SK-N-SH (cell line): ENCODE measurements around the gene TMEM134. TPM values are rescaled to one million over a fixed set of nuclear protein-coding genes. Genes with fewer than 3 reads are reported as not detected.

Experiments used
- CTCF ChIA-PET: fragments of 300-600, 350-600 bp; formaldehyde crosslinking; extraction: SDS; loops from one replicate; lab custom pipeline; 2021; lab: Yijun Ruan, JAX
- POLR2A ChIA-PET: fragments of 350-600 bp; sonication (Branson Sonifier 250); formaldehyde crosslinking; extraction: SDS; loops from one replicate; lab custom pipeline; 2020; ENCODE audit warnings: antibody characterized with exemption, inconsistent platforms; lab: Yijun Ruan, JAX
- DNase-seq: peaks from one replicate; pipeline ENCODE4 v3.0.0; 2012
- H2AFZ ChIP-seq: fragments of 200-600 bp; sonication (generic); 2 replicates; pipeline ENCODE4 v1.8.1; 2016; ENCODE audit warnings: antibody characterized with exemption, mild to moderate bottlenecking, low read depth
- H3F3A ChIP-seq: fragments of 200-600 bp; sonication (generic); replicated peaks from 2 replicates; pipeline ENCODE3; 2016; ENCODE audit warnings: antibody characterized with exemption, mild to moderate bottlenecking; ENCODE audit not compliant: insufficient read depth
- H3K27ac ChIP-seq, 2 experiments: fragments of 200-500 bp in 1 of 2; fragments of 200-600 bp in 1 of 2; sonication (Bioruptor generic) in 1 of 2; sonication (generic), shearing (Covaris generic) in 1 of 2; 2 replicates each; pipeline versions ENCODE4 v1.5.1 to v1.6.1; 2014 to 2016; ENCODE audit warnings: low read depth in 2 of 2, inconsistent platforms in 1 of 2, low read length in 1 of 2, mild to moderate bottlenecking in 1 of 2, mixed read lengths in 1 of 2
- H3K27me3 ChIP-seq: fragments of 200-600 bp; sonication (generic), shearing (Covaris generic); 2 replicates; pipeline ENCODE4 v1.6.1; 2016; ENCODE audit warnings: mixed run types; ENCODE audit not compliant: insufficient read depth
- H3K36me3 ChIP-seq, 2 experiments: fragments of 200-500 bp in 1 of 2; fragments of 200-600 bp in 1 of 2; sonication (Bioruptor generic) in 1 of 2; sonication (generic) in 1 of 2; replicated peaks in 1 of 2; 2 replicates each; pipeline versions ENCODE3 to v1.5.1; 2014 to 2016; ENCODE audit warnings: low read length in 1 of 2, mild to moderate bottlenecking in 1 of 2; ENCODE audit not compliant: insufficient read depth in 2 of 2, control insufficient read depth in 1 of 2
- H3K4me1 ChIP-seq, 2 experiments: fragments of 200-500 bp in 1 of 2; fragments of 200-600 bp in 1 of 2; sonication (Bioruptor generic) in 1 of 2; sonication (generic), shearing (Covaris generic) in 1 of 2; 2 replicates each; pipeline versions ENCODE4 v1.5.1 to v1.6.1; 2014 to 2016; ENCODE audit warnings: low read depth in 1 of 2, low read length in 1 of 2, mixed run types in 1 of 2; ENCODE audit not compliant: insufficient read depth in 2 of 2, control insufficient read depth in 1 of 2
- H3K4me2 ChIP-seq: fragments of 200-600 bp; sonication (generic), shearing (Covaris generic); 2 replicates; pipeline ENCODE4 v1.6.1; 2017; ENCODE audit warnings: mixed run types
- H3K4me3 ChIP-seq, 2 experiments: fragments of 200-500 bp in 1 of 2; fragments of 200-600 bp in 1 of 2; sonication (Bioruptor generic) in 1 of 2; sonication (generic), shearing (Covaris generic) in 1 of 2; 2 replicates each; pipeline versions ENCODE4 v1.5.1 to v1.8.1; 2014 to 2016; ENCODE audit warnings: low read depth in 2 of 2, inconsistent platforms in 1 of 2, low read length in 1 of 2, mild to moderate bottlenecking in 1 of 2, mixed read lengths in 1 of 2, moderate library complexity in 1 of 2
- H3K79me2 ChIP-seq: fragments of 200-600 bp; sonication (generic); 2 replicates; pipeline ENCODE4 v1.8.1; 2017; ENCODE audit warnings: mild to moderate bottlenecking; ENCODE audit not compliant: insufficient read depth
- H3K9ac ChIP-seq: fragments of 200-600 bp; sonication (generic); 2 replicates; pipeline ENCODE4 v1.6.1; 2017; ENCODE audit warnings: mixed run types
- H3K9me2 ChIP-seq: fragments of 200-600 bp; sonication (generic); 2 replicates; pipeline ENCODE4 v1.6.1; 2017; ENCODE audit warnings: mixed run types
- H3K9me3 ChIP-seq: fragments of 200-600 bp; sonication (generic); 2 replicates; pipeline ENCODE4 v1.6.1; 2017; ENCODE audit warnings: mixed run types, mild to moderate bottlenecking, moderate library complexity
- H4K20me1 ChIP-seq: fragments of 200-600 bp; sonication (generic); 2 replicates; pipeline ENCODE4 v1.6.1; 2017; ENCODE audit warnings: mild to moderate bottlenecking, mixed run types; ENCODE audit not compliant: insufficient read depth
- CHD2 ChIP-seq: fragments of 150-350 bp; IDR thresholded peaks from 2 replicates; pipeline ENCODE4 v1.6.1; 2018; ENCODE audit warnings: low read length; ENCODE audit not compliant: partially characterized antibody
- ELF1 ChIP-seq: IDR thresholded peaks from 2 replicates; pipeline ENCODE4 v1.4.0; 2012
- EP300 ChIP-seq, 2 experiments: IDR thresholded peaks; 2 replicates each; pipeline versions ENCODE4 v1.4.0 to v1.6.1; 2012; ENCODE audit warnings: borderline replicate concordance in 1 of 2, low read depth in 1 of 2, low read length in 1 of 2
- FOXJ3 ChIP-seq: sonication (generic); formaldehyde crosslinking; IDR thresholded peaks from 2 replicates; pipeline ENCODE4 v1.5.1; 2020; ENCODE audit warnings: mild to moderate bottlenecking, missing genetic modification reagents
- FOXM1 ChIP-seq: IDR thresholded peaks from 2 replicates; pipeline ENCODE4 v1.4.0; 2012; ENCODE audit warnings: low read depth, mild to moderate bottlenecking
- GABPA ChIP-seq: IDR thresholded peaks from 2 replicates; pipeline ENCODE4 v1.4.0; 2012; ENCODE audit warnings: low read depth, mild to moderate bottlenecking
- GATA2 ChIP-seq: sonication (generic); formaldehyde crosslinking; IDR thresholded peaks from 2 replicates; pipeline ENCODE4 v1.5.0; 2020; ENCODE audit warnings: mild to moderate bottlenecking, missing genetic modification reagents
- JUND ChIP-seq: IDR thresholded peaks from 2 replicates; pipeline ENCODE4 v1.4.0; 2012
- MEF2A ChIP-seq: IDR thresholded peaks from 2 replicates; pipeline ENCODE4 v1.4.0; 2012; ENCODE audit warnings: low read depth, borderline replicate concordance
- MXI1 ChIP-seq: IDR thresholded peaks from 2 replicates; pipeline ENCODE4 v1.6.1; 2012; ENCODE audit warnings: mild to moderate bottlenecking, low read depth, low read length, improper control_type of control experiment
- NFIC ChIP-seq: IDR thresholded peaks from 2 replicates; pipeline ENCODE4 v1.4.0; 2012; ENCODE audit warnings: borderline replicate concordance
- RCOR1 ChIP-seq: fragments of 150-350 bp; IDR thresholded peaks from 2 replicates; pipeline ENCODE4 v1.6.1; 2017; ENCODE audit warnings: antibody characterized with exemption, low read length
- SMC3 ChIP-seq: IDR thresholded peaks from 2 replicates; pipeline ENCODE4 v1.6.1; 2012; ENCODE audit warnings: low read depth, low read length, improper control_type of control experiment
- TAF1 ChIP-seq: IDR thresholded peaks from 2 replicates; pipeline ENCODE4 v1.6.1; 2012; ENCODE audit warnings: low read depth, mild to moderate bottlenecking, low read length, moderate library complexity, borderline replicate concordance
- TCF12 ChIP-seq: IDR thresholded peaks from 2 replicates; pipeline ENCODE4 v1.4.0; 2012
- TEAD4 ChIP-seq: IDR thresholded peaks from 2 replicates; pipeline ENCODE4 v1.4.0; 2012; ENCODE audit warnings: mild to moderate bottlenecking, borderline replicate concordance; ENCODE audit not compliant: insufficient read depth
- YY1 ChIP-seq: IDR thresholded peaks from 2 replicates; pipeline ENCODE4 v1.4.0; 2012; ENCODE audit warnings: low read depth, mild to moderate bottlenecking
- WGBS: methylation state at CpG from one replicate; pipeline ENCODE4 v1.1.6; 2017; ENCODE audit warnings: low lambda C conversion rate; 5-methylcytosine and 5-hydroxymethylcytosine counted together
- polyA plus RNA-seq, 3 experiments: library from polyadenylated mRNA; depleted of rRNA; stranded (reverse); fragments of >200 nt; gene quantifications; 2 replicates each; pipeline ENCODE4 v1.2.3, GENCODE V29; 2012
- TF ChIP-seq, protein P1 (sequence below): IDR thresholded peaks from 2 replicates; pipeline ENCODE4 v1.4.0; 2012; ENCODE audit warnings: low read depth
- TF ChIP-seq, protein P2 (sequence below): IDR thresholded peaks from 2 replicates; pipeline ENCODE4 v1.4.0; 2012; ENCODE audit warnings: low read depth, borderline replicate concordance

Gene TMEM134
- polyA plus RNA-seq, 1 of the 3 experiments (the other 2 are of a cell fraction) = 132 TPM

DNA sequence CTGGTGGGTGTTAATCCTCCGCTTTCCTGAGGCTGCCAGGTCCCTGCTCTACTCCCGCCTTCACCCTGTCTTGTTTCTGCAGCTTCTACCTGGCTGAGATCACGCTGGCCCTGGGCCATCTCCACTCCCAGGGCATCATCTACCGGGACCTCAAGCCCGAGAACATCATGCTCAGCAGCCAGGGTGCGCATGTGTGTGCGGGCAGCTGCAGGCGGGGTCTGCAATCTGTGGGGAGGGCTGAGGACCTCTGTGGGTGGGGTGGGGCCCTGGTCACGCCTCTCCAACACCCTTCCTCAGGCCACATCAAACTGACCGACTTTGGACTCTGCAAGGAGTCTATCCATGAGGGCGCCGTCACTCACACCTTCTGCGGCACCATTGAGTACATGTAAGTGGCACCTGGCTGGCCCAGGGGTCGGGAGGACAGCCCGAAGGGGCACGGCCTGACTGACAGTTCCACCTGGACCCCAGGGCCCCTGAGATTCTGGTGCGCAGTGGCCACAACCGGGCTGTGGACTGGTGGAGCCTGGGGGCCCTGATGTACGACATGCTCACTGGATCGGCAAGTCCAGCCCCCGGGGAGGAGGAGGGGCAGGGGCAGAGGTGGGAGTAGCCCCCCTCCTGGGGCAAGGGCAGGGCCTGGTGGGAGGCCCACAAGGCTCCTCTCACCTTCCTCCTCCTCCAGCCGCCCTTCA lies 36.2 kb downstream of the TMEM134 start:
- Histone ChIP-seq H3K4me3 (no peak overlapping the region), H3K9me3 (no peaks in the 10 kb centered on the region), H3K4me2 (no peak overlapping the region), H3F3A (no peaks in the 10 kb centered on the region), H3K27me3 (no peaks in the 10 kb centered on the region), H3K79me2 (peaks cover 28% of the 10 kb centered on the region), H2AFZ (no peak overlapping the region), H4K20me1 (no peaks in the 10 kb centered on the region), H3K9me2 (no peaks in the 10 kb centered on the region), H3K9ac (no peak overlapping the region), H3K36me3 (peaks cover 3 to 38% of the 10 kb centered on the region in 2 experiments), H3K4me1 (peaks cover 3 to 8% of the 10 kb centered on the region in 2 experiments; a peak in 1 of 4 replicates), H3K27ac (no peak overlapping the region)
- WGBS = over 99% methylated on average over 12 of the region's 22 CpGs
- CTCF ChIA-PET = interaction anchor here (1.0 kb wide), 1 partner anchor 50 kb away, joined by 3 read pairs; no protein-coding TSS in a partner anchor
- no peak for DNase-seq
- TF ChIP-seq MEF2A (no peak), TEAD4 (no peak), YY1 (no peak), NFIC (no peak), TCF12 (no peak), FOXJ3 (no peak), TAF1 (no peak), ELF1 (no peak), EP300 (IDR thresholded peaks at IDR 0.05; ENCODE audit: borderline replicate concordance in 1 of 2, low read depth in 1 of 2, low read length in 1 of 2) (no peak), CHD2 (no peak), FOXM1 (no peak), RCOR1 (no peak), SMC3 (no peak), GATA2 (CRISPR knock-in tag) (no peak), MXI1 (no peak), GABPA (no peak), JUND (no peak)
- TF ChIP-seq, protein P1, sequence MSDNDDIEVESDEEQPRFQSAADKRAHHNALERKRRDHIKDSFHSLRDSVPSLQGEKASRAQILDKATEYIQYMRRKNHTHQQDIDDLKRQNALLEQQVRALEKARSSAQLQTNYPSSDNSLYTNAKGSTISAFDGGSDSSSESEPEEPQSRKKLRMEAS = no peak
- TF ChIP-seq, protein P2, sequence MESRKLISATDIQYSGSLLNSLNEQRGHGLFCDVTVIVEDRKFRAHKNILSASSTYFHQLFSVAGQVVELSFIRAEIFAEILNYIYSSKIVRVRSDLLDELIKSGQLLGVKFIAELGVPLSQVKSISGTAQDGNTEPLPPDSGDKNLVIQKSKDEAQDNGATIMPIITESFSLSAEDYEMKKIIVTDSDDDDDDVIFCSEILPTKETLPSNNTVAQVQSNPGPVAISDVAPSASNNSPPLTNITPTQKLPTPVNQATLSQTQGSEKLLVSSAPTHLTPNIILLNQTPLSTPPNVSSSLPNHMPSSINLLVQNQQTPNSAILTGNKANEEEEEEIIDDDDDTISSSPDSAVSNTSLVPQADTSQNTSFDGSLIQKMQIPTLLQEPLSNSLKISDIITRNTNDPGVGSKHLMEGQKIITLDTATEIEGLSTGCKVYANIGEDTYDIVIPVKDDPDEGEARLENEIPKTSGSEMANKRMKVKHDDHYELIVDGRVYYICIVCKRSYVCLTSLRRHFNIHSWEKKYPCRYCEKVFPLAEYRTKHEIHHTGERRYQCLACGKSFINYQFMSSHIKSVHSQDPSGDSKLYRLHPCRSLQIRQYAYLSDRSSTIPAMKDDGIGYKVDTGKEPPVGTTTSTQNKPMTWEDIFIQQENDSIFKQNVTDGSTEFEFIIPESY = no peak
- POLR2A ChIA-PET = interaction anchor here (1.1 kb wide), 1 partner anchor 14 kb away, joined by 3 read pairs; no protein-coding TSS in a partner anchor
